ENCODE results near the gene SPATA3. TPM values are rescaled to one million over a fixed set of nuclear protein-coding genes. Genes with fewer than 3 reads are reported as not detected.

Gene SPATA3
- not detected in 2 replicates for total RNA-seq

DNA sequence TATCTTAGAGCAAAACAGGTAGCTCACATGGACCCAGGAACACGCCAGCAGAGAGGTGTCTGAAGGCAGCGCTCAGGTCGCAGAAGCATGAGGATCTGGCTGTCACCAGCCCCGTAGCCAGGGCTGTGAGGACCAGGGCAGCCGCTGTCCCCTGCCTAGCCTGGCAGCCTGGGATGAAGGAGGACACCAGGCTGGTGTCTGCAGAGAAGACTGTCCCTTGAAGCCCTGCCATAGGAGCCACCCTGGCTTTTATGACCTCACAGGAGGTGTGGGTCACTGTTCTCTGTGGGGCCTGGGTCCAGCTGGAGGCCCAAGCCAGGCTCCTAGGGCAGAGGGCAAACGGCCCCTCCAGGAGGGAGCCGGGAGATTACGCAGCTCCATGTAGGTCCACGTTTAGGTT lies at the start of gene SPATA3:
Gene SPATA3, plus strand, starts transcription at position 301 of the 400 bp plus-strand sequence. CDS start 113 bp downstream, outside the sequence.
- ATAC-seq (ENCODE audit: low read depth): no peak
- no peaks in the 10 kb centered on the region for H3K36me3 Mint-ChIP-seq (ENCODE audit: low read depth)
- ChIA-PET POLR2A (no interaction called here), CTCF (interaction anchor here (0.8 kb wide), 1 partner anchor 148 kb away, joined by 3 read pairs; no protein-coding TSS in a partner anchor)
- no peak within 1 kb of the TSS for H3K4me3 Mint-ChIP-seq
- TF ChIP-seq, protein P1, sequence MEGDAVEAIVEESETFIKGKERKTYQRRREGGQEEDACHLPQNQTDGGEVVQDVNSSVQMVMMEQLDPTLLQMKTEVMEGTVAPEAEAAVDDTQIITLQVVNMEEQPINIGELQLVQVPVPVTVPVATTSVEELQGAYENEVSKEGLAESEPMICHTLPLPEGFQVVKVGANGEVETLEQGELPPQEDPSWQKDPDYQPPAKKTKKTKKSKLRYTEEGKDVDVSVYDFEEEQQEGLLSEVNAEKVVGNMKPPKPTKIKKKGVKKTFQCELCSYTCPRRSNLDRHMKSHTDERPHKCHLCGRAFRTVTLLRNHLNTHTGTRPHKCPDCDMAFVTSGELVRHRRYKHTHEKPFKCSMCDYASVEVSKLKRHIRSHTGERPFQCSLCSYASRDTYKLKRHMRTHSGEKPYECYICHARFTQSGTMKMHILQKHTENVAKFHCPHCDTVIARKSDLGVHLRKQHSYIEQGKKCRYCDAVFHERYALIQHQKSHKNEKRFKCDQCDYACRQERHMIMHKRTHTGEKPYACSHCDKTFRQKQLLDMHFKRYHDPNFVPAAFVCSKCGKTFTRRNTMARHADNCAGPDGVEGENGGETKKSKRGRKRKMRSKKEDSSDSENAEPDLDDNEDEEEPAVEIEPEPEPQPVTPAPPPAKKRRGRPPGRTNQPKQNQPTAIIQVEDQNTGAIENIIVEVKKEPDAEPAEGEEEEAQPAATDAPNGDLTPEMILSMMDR (IDR thresholded peaks at IDR 0.05): no peak
- H3K4me1 Mint-ChIP-seq: no peaks in the 10 kb centered on the region
- intact Hi-C loops (cut with micrococcal nuclease): no loop called here
- DNase-seq: no peak
- peaks cover 63% of the 10 kb centered on the region for H3K27me3 Mint-ChIP-seq
- peaks cover 4% of the 10 kb centered on the region for H3K9me3 Mint-ChIP-seq
- H3K27ac Mint-ChIP-seq: no peak within 1 kb of the TSS

DNA sequence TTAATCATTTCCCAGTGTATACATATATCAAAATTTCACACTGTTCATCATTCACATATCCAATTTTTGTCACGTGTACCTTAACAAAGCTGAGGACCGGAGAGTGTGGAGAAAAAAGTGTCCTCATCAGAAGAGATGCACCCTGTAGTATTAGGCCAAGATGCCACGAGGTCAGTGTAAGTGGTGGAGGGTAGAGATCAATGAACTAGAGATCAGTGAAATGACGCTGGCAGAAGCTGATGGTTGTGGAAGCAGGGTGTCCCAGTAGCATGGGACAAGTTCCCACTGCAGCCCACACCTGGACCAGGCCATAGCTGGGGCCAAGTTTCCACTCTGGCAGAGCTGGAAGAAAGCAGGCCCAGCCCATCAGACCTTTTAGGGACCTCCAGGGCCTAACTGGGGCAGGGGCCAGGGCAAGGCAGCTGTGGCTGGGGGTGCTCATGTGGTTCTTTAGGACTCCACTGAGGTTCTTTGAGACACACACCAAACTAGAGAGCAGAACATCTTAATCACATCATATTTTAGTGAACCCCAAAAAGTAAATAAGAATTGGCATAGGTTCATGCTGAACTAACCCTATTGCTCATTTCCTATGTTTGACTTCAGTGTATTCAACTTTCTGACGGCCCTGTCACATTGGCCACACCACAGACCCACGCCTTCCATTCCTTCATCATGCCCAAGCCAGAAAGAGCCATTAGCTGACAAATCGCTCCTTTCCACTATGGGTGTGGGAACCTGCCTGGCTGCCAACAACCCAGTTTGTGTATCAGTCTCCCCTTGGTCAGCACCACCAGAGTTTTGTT lies 49.3 kb upstream of the SPATA3 start:
- ATAC-seq (ENCODE audit: low read depth) (no peak), DNase-seq (no peak)
- CTCF ChIA-PET: no interaction called here
- peaks cover 30% of the 10 kb centered on the region for H3K4me1 Mint-ChIP-seq
- H3K36me3 Mint-ChIP-seq (ENCODE audit: low read depth): no peaks in the 10 kb centered on the region
- H3K27me3 Mint-ChIP-seq: peaks cover 12% of the 10 kb centered on the region
- TF ChIP-seq, protein P1 (IDR thresholded peaks at IDR 0.05): no peak
- H3K27ac Mint-ChIP-seq: no peak overlapping the region
- POLR2A ChIA-PET: interaction anchor here (0.6 kb wide), 1 partner anchor 517 kb away, joined by 3 read pairs; no protein-coding TSS in a partner anchor
- H3K4me3 Mint-ChIP-seq: no peak overlapping the region
- intact Hi-C loops (cut with micrococcal nuclease): no loop called here
- no peaks in the 10 kb centered on the region for H3K9me3 Mint-ChIP-seq

DNA sequence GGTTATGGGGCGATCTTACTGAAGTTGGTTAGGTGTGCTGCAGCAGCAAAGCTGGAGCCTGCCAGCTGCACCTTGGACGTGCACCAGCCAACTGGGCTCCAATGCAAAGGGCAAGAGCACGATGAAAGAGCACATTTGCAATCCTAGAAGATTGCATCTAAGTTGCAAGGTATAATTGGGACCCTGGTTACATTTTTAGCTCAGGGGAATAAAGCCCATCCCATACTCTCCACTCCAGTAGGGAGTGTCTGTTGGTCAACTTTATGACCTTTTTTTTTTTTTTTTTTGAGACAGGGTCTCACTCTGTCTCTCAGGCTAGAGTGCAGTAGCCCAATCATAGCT lies 48.7 kb upstream of the SPATA3 start:
- TF ChIP-seq, protein P1 (IDR thresholded peaks at IDR 0.05): no peak
- Mint-ChIP-seq H3K27ac (no peak overlapping the region), H3K27me3 (peaks cover 9% of the 10 kb centered on the region), H3K36me3 (ENCODE audit: low read depth) (no peaks in the 10 kb centered on the region), H3K4me1 (peaks cover 30% of the 10 kb centered on the region), H3K9me3 (no peaks in the 10 kb centered on the region), H3K4me3 (no peak overlapping the region)
- ChIA-PET CTCF (no interaction called here), POLR2A (interaction anchor here (0.6 to 0.8 kb wide), 2 partner anchors 33 to 517 kb away, joined by 3 read pairs; no protein-coding TSS in a partner anchor)
- intact Hi-C loops (cut with micrococcal nuclease): no loop called here
- ATAC-seq (ENCODE audit: low read depth): no peak
- DNase-seq: no peak

DNA sequence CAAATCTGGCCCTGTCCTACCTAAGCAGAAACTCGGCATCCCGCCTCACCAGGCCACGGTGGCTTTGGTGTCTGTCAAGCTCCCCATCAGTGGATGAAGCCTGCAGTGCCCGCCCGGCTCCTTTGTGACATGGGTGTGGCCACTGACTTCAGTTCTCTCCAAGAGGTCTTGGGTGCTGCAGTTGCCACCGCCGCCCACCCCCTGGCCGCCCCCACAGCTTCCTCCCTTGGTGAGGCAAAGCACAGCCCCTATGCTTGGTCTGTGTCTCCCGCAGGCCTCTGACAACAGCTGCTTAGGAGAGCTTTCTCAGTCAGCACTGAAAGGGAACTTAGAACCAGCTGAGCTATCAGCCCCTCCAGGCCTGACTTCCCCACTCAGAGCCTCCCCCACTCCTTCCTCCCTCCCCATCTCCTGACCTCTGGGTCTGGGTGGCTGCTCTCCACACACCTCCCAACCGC lies 48.0 kb upstream of the SPATA3 start:
- no peaks in the 10 kb centered on the region for H3K36me3 Mint-ChIP-seq (ENCODE audit: low read depth)
- peaks cover 5% of the 10 kb centered on the region for H3K27me3 Mint-ChIP-seq
- no peak overlapping the region for H3K27ac Mint-ChIP-seq
- ChIA-PET POLR2A (interaction anchor here (0.8 kb wide), 1 partner anchor 32 kb away, joined by 3 read pairs; no protein-coding TSS in a partner anchor), CTCF (no interaction called here)
- intact Hi-C loops (cut with micrococcal nuclease): no loop called here
- DNase-seq: no peak
- TF ChIP-seq, protein P1 (IDR thresholded peaks at IDR 0.05): no peak
- peaks cover 28% of the 10 kb centered on the region for H3K4me1 Mint-ChIP-seq
- ATAC-seq (ENCODE audit: low read depth): peak; percentile 23
- no peaks in the 10 kb centered on the region for H3K9me3 Mint-ChIP-seq
- no peak overlapping the region for H3K4me3 Mint-ChIP-seq

Data from activated B cell treated with CpG ODN at 0.5 μM for 24 hours (primary cell).